Measurements from ENCODE around the gene GPNMB. TPM values are rescaled to one million over a fixed set of nuclear protein-coding genes. Genes with fewer than 3 reads are reported as not detected.

GPNMB gene
- total and polyA plus RNA-seq, 2 of the 13 experiments (the other 11 are each of a cell fraction or from before 2014, with no cell fraction given) = 1.1 to 1.6 TPM

DNA sequence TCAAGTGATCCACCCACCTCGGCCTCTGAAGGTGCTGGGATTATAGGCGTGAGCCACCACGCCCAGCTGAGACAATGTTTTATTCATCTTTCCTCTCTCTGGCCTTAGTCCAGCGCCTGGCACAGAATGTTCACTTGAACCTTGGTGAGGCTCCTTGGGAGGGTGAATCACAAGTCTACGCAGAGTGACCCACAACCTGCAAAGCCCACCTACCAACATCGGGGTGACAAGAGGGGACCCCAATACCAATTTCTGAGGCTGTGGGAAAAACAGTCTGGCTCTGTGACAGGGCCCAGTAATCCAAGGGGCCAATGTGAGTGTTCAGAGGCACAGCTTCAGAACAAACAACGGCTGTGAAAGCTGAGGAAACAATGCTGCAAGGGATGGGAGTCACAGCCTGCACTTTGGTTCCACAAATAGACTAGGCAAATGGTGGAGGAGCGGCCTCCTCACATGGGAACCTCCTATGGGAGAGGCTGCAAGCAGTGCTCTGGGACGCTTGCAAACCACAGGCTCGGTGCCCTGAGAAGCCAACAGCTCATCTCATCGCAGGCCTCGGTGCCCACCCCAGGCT is 47.0 kb downstream of the GPNMB start (continued):
- TF ChIP-seq ZNF281 (CRISPR knock-in tag; IDR thresholded peaks at IDR 0.05; ENCODE audit: borderline replicate concordance) (peak; percentile 27; the same call in 1 of the 2 replicates), AKAP8 (CRISPR knock-in tag; IDR thresholded peaks at IDR 0.05) (no peak; the same call in 1 of the 2 replicates), ZNF446 (CRISPR knock-in tag; IDR thresholded peaks at IDR 0.05) (no peak), ZNF816 (CRISPR knock-in tag; IDR thresholded peaks at IDR 0.05; ENCODE audit: borderline replicate concordance) (no peak; the same call in 1 of the 2 replicates), EP300 (IDR thresholded peaks at IDR 0.05; ENCODE audit: low read depth in 2 of 2, low read length in 2 of 2) (peak; percentile 72 to 91; a peak in 3 of 4 replicates), EP300 (CRISPR knock-in tag; IDR thresholded peaks at IDR 0.05; ENCODE audit: borderline replicate concordance) (peak; percentile 85; the same call in 1 of the 2 replicates), KDM5A (IDR thresholded peaks at IDR 0.05; ENCODE audit: borderline replicate concordance, low read length) (peak; percentile 36; the same call in 1 of the 2 replicates), SMAD9 (CRISPR knock-in tag; IDR thresholded peaks at IDR 0.05) (no peak), ZNF839 (CRISPR knock-in tag; IDR thresholded peaks at IDR 0.05; ENCODE audit: borderline replicate concordance) (no peak), CC2D1A (CRISPR knock-in tag; IDR thresholded peaks at IDR 0.05) (peak; percentile 89; the same call in 1 of the 2 replicates), SPEN (CRISPR knock-in tag; IDR thresholded peaks at IDR 0.05; ENCODE audit: low read depth) (peak; percentile 58; the same call in 1 of the 2 replicates), ZNF570 (CRISPR knock-in tag; IDR thresholded peaks at IDR 0.05; ENCODE audit: borderline replicate concordance) (no peak), PAXIP1 (CRISPR knock-in tag; conservative IDR thresholded peaks at IDR 0.05) (peak; percentile 95), ZNF841 (CRISPR knock-in tag; IDR thresholded peaks at IDR 0.05; ENCODE audit: borderline replicate concordance) (no peak), ZMYM3 (CRISPR knock-in tag; IDR thresholded peaks at IDR 0.05) (peak; percentile 95), NCOR1 (IDR thresholded peaks at IDR 0.05; ENCODE audit: borderline replicate concordance, low read length) (peak; percentile 78), TBX2 (CRISPR knock-in tag; IDR thresholded peaks at IDR 0.05; ENCODE audit: borderline replicate concordance) (peak; percentile 93), ZNF784 (CRISPR knock-in tag; IDR thresholded peaks at IDR 0.05; ENCODE audit: borderline replicate concordance) (peak; percentile 57), ELF3 (CRISPR knock-in tag; IDR thresholded peaks at IDR 0.05) (peak; percentile 46; the same call in 1 of the 2 replicates), ZNF629 (CRISPR knock-in tag; conservative IDR thresholded peaks at IDR 0.05) (0 out of 2 replicates have a peak, but pooled peaks have one; percentile 56)
- TF ChIP-seq, protein P1, sequence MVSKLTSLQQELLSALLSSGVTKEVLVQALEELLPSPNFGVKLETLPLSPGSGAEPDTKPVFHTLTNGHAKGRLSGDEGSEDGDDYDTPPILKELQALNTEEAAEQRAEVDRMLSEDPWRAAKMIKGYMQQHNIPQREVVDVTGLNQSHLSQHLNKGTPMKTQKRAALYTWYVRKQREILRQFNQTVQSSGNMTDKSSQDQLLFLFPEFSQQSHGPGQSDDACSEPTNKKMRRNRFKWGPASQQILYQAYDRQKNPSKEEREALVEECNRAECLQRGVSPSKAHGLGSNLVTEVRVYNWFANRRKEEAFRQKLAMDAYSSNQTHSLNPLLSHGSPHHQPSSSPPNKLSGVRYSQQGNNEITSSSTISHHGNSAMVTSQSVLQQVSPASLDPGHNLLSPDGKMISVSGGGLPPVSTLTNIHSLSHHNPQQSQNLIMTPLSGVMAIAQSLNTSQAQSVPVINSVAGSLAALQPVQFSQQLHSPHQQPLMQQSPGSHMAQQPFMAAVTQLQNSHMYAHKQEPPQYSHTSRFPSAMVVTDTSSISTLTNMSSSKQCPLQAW (CRISPR knock-in tag; IDR thresholded peaks at IDR 0.05) = peak; percentile 86

Measured in HepG2 (cell line).